AG10803 (cell line): Measurements from ENCODE around the gene FHIT.

Source experiments
- DNase-seq: peaks from one replicate; pipeline ENCODE4 v3.0.0; 2010; ENCODE audit warnings: low read depth
- H3K4me3 ChIP-seq: 2 replicates; pipeline ENCODE4 v1.5.1; 2011; ENCODE audit warnings: mild to moderate bottlenecking, low read length, control low read depth
- TF ChIP-seq, protein P1 (sequence below): conservative IDR thresholded peaks from 2 replicates; pipeline ENCODE4 v1.5.1; 2011; ENCODE audit warnings: mild to moderate bottlenecking, low read length, control low read depth, inconsistent platforms

The FHIT gene

DNA sequence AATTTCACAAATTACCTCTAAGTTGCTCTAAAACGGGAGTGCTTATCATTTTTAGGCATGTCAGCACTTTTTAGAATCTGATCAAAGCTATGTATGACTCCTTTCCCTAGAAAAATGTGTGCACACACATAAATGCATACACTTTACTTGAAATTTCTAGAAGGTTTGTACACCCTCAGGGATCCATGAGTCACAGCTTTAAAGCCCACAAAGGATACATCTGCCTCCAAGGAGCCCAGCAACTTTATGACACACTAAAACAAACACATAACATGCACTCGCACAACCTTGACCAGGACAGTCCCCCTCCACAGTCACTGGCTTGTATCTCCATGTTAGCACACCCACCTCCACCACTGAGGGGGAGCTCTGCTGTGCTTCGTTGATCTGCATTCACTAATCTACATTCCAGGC lies 1479.5 kb downstream of the FHIT start:
- H3K4me3 ChIP-seq: no peak overlapping the region
- TF ChIP-seq, protein P1, sequence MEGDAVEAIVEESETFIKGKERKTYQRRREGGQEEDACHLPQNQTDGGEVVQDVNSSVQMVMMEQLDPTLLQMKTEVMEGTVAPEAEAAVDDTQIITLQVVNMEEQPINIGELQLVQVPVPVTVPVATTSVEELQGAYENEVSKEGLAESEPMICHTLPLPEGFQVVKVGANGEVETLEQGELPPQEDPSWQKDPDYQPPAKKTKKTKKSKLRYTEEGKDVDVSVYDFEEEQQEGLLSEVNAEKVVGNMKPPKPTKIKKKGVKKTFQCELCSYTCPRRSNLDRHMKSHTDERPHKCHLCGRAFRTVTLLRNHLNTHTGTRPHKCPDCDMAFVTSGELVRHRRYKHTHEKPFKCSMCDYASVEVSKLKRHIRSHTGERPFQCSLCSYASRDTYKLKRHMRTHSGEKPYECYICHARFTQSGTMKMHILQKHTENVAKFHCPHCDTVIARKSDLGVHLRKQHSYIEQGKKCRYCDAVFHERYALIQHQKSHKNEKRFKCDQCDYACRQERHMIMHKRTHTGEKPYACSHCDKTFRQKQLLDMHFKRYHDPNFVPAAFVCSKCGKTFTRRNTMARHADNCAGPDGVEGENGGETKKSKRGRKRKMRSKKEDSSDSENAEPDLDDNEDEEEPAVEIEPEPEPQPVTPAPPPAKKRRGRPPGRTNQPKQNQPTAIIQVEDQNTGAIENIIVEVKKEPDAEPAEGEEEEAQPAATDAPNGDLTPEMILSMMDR: no peak
- DNase-seq: peak; percentile 95

DNA sequence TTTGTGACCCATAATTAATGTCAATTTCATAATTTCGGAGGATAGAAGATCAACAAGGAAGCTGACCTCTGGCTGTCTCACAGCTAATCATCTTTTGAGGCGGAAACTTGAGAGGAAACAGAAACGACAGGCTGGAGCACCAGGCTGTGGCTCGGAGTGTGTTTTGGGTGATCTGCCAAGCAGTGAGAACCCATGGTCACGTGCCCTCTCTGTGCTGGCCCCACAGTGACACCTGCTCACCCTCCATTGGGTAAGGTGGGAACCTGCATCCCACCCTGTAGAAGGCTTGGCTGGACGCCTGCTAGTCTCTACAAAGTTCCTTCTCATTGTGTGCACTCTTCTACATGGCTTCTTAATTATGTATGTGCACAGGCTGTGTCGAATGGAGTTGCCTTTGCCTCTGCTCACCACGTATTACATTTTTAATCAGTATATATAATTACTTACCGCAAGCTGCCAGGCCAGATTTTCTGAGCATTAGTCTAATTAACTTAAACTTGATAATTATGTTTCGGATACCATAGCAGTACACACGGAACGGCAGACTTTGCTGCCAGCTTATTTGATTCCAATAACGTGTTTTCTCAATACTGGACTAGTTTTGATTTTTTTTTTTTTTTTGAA lies 1482.0 kb downstream of the FHIT start:
- no peak for DNase-seq
- TF ChIP-seq, protein P1: no peak
- no peak overlapping the region for H3K4me3 ChIP-seq

DNA sequence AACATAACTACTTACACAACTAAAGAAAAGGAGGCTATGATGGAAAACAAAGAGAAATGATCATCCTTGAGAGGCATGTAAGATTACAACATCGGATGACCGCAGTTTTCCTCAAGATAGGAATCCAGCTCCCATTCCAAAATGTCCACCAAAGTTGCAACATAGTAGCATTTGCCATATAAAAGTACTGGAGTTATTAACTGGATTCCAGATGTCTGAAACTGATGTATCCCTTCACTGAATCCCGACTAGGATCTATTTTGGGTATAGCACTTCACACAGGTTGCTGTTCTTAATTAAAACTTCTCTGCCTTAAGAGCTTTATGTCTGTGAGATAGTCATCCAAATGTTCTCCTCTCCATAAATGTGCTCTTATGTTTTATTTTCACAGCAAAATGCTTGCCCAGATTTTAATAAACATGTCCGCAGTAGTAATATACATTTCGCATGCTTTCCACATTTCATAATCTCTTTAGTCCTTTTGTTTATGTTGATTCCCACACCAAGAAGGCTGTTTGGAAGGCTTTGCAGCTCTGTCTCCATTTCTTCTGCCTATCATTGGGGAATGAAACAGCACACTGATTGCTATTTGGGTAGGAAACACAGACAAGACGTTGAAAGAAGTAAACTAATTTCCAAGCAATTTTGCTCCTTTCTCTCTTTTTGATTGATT lies 1484.9 kb downstream of the FHIT start:
- peak; percentile 97 for DNase-seq
- TF ChIP-seq, protein P1: no peak

DNA sequence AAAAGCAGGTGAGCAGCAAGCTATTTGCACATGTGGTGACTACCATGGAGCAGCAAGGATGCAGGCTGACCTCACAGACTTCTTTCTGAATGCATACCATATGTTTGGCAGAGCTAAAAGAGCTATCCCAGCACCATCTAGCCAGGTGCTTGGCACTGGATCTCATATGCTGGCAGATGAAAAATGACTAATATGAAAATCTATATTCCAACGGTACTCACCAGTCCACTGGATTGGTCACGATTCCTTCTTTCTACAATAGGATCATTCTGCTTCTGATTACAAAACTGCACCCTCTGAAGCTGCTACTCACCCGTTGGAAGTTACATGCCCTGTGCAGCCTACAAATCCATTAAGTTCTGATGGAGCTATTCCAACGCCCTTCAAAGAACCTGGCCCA lies 1487.1 kb downstream of the FHIT start:
- TF ChIP-seq, protein P1: no peak
- peak; percentile 79 for DNase-seq
- no peak overlapping the region for H3K4me3 ChIP-seq

More for the DNA sequence above, 1484.9 kb downstream of the FHIT start:
- H3K4me3 ChIP-seq: no peak overlapping the region

DNA sequence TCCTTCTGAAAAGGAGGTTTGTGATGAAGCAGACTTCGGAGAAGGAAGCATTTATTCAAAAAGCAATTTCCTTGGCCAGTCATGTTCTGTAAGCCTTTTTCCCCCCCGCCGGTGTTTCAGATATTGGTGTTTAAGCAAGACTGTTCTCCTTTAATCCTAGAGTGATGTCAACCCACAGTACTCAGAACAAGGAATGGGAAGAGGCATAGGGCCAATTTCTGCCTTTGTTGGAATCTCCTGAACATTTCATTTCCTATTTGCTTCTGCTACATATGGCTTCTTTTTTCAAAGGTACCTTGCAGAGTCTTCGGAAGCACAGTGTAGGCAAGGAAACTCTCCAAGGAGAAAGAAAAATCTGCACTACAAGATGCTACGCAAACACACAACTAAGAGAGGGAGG lies 1488.3 kb downstream of the FHIT start:
- TF ChIP-seq, protein P1: no peak
- DNase-seq: peak; percentile 11
- H3K4me3 ChIP-seq: no peak overlapping the region

DNA sequence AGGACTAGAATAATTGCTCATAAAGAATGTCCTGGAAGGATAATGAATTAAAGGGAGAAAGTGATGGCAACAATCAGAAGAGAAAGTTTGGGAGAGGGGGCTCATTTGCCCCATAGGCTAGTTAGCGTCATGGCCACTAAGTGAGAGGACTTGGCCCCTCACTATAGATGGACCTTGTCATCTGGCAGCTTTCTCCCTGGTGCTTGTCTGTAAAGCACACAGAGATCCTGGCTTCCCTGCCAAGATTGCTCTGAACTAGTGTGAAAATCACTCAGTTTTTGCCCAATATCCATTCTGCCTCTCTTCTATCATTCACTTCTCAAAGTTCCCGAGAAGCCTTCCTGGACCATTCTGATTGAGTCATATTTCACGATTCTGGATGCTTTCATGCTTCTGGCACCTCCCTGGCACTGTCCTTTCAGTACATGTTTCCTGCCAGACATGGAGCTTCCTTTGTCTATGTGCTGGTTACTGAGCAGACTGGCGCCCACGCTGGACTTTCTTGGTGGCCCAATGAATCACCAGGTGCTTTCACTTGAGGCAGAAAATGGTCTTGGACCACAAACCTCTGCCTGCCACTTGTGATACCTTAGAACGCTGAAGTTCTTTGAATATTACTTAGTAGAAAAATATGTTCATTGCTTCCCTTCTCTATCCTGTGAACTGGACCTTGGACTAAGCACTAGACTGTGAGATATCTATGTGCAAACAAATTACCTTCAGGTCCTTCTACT lies 1491.8 kb downstream of the FHIT start:
- H3K4me3 ChIP-seq: no peak overlapping the region
- TF ChIP-seq, protein P1: no peak
- peak; percentile 41 for DNase-seq
